Measurements from ENCODE around the gene ACTL10.

- TF ChIP-seq CTCF (conservative IDR thresholded peaks at IDR 0.05 in 1 of 2, IDR thresholded peaks at IDR 0.05 in 1 of 2; ENCODE audit: extremely low read depth in 1 of 2, insufficient read depth in 1 of 2, low read depth in 1 of 2, low read length in 2 of 2): no peak
- no peak for TF ChIP-seq EZH2 (IDR thresholded peaks at IDR 0.05; ENCODE audit: borderline replicate concordance, low read length)
Measured at GRCh38 chr20:33689973-33690372, 23.2 kb downstream of the ACTL10 start.

Measured in mammary epithelial cell (primary cell).